HL-60 (cell line): ENCODE data around the gene CXCL16.

ENCODE experiments used
- DNase-seq, 2 experiments: peaks; one replicate each; pipeline ENCODE4 v3.0.0-alpha.2; 2010 to 2020; ENCODE audit warnings: low read depth in 1 of 2, low spot score in 1 of 2
- H3K27ac ChIP-seq: fragments of 250-450 bp; sonication (Bioruptor Pico); replicated peaks from 2 replicates; pipeline ENCODE4 v1.5.1; 2020; ENCODE audit warnings: mild to moderate bottlenecking, moderate library complexity
- H3K27me3 ChIP-seq: fragments of 250-450 bp; sonication (Bioruptor Pico); 2 replicates; pipeline ENCODE4 v1.5.1; 2021; ENCODE audit warnings: mild to moderate bottlenecking, moderate library complexity; ENCODE audit not compliant: insufficient read depth, poor library complexity, severe bottlenecking
- H3K4me3 ChIP-seq: replicated peaks from 2 replicates; pipeline ENCODE4 v1.5.1; 2011; ENCODE audit warnings: mild to moderate bottlenecking, control low read depth, low read length; ENCODE audit not compliant: insufficient read depth
- GABPA ChIP-seq: IDR thresholded peaks from 2 replicates; pipeline ENCODE4 v1.6.1; 2012; ENCODE audit warnings: low read depth
- POLR2AphosphoS5 ChIP-seq: IDR thresholded peaks from 2 replicates; pipeline ENCODE4 v1.6.1; 2012; ENCODE audit warnings: low read depth
- SPI1 ChIP-seq: IDR thresholded peaks from 2 replicates; pipeline ENCODE4 v1.6.1; 2012; ENCODE audit warnings: low read depth, mild to moderate bottlenecking, borderline replicate concordance
- TF ChIP-seq, protein P1 (sequence below): IDR thresholded peaks from one replicate; pipeline ENCODE4 v1.5.1; 2011; ENCODE audit warnings: low read length, control low read depth, inconsistent platforms; ENCODE audit not compliant: insufficient read depth
- TF ChIP-seq, protein P2 (sequence below): IDR thresholded peaks from 2 replicates; pipeline ENCODE4 v1.6.1; 2012; ENCODE audit warnings: low read depth; ENCODE audit not compliant: insufficient replicate concordance

The CXCL16 gene

DNA sequence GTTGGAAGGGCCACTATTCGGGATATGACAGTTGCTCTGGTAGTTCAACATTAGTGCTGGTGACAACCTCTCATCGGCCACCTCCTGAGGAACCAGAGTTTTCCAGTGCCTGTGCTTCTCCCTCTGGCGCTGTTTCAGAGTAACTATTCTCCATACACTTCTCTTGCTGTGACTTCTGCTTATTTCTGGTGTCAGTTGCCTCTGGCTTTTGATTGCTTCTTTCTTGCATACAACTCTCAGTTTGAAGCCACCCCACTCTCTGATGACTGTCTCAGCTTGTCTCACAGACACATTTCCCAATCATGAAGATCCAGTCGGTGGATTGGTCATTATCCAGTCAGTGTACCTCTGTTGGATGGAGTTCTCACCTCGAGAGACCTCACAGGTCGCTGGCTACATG lies 28.6 kb upstream of the CXCL16 start:
- Histone ChIP-seq H3K27ac (0 out of 2 replicates have a peak overlapping the region, but pooled peaks have one; percentile 18), H3K27me3 (no peaks in the 10 kb centered on the region), H3K4me3 (no peak overlapping the region)
- peak in 1 of 2 experiments; percentile 44 for DNase-seq
- TF ChIP-seq, protein P1, sequence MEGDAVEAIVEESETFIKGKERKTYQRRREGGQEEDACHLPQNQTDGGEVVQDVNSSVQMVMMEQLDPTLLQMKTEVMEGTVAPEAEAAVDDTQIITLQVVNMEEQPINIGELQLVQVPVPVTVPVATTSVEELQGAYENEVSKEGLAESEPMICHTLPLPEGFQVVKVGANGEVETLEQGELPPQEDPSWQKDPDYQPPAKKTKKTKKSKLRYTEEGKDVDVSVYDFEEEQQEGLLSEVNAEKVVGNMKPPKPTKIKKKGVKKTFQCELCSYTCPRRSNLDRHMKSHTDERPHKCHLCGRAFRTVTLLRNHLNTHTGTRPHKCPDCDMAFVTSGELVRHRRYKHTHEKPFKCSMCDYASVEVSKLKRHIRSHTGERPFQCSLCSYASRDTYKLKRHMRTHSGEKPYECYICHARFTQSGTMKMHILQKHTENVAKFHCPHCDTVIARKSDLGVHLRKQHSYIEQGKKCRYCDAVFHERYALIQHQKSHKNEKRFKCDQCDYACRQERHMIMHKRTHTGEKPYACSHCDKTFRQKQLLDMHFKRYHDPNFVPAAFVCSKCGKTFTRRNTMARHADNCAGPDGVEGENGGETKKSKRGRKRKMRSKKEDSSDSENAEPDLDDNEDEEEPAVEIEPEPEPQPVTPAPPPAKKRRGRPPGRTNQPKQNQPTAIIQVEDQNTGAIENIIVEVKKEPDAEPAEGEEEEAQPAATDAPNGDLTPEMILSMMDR: no peak
- peak; percentile 37; the same call in 1 of the 2 replicates for TF ChIP-seq SPI1

DNA sequence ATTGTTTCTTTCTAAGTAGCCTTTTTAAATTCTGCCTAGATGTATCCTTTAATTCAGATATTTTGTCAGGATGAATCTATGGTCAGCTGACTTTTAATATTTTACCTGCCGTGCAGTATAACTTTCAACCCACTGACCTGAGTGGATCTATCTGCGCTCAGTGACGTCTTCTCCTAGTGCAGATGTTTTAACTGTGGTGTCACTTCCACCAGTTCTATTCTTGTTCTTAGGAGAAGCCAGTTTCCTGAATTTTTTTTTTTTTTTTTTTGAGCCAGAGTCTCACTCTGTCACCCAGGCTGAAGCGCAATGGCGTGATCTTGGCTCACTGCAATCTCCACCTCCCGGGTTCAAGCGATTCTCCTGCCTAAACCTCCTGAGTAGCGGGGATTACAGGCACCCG lies 27.0 kb upstream of the CXCL16 start:
- TF ChIP-seq SPI1 (no peak), GABPA (no peak), POLR2AphosphoS5 (no peak)
- TF ChIP-seq, protein P2, sequence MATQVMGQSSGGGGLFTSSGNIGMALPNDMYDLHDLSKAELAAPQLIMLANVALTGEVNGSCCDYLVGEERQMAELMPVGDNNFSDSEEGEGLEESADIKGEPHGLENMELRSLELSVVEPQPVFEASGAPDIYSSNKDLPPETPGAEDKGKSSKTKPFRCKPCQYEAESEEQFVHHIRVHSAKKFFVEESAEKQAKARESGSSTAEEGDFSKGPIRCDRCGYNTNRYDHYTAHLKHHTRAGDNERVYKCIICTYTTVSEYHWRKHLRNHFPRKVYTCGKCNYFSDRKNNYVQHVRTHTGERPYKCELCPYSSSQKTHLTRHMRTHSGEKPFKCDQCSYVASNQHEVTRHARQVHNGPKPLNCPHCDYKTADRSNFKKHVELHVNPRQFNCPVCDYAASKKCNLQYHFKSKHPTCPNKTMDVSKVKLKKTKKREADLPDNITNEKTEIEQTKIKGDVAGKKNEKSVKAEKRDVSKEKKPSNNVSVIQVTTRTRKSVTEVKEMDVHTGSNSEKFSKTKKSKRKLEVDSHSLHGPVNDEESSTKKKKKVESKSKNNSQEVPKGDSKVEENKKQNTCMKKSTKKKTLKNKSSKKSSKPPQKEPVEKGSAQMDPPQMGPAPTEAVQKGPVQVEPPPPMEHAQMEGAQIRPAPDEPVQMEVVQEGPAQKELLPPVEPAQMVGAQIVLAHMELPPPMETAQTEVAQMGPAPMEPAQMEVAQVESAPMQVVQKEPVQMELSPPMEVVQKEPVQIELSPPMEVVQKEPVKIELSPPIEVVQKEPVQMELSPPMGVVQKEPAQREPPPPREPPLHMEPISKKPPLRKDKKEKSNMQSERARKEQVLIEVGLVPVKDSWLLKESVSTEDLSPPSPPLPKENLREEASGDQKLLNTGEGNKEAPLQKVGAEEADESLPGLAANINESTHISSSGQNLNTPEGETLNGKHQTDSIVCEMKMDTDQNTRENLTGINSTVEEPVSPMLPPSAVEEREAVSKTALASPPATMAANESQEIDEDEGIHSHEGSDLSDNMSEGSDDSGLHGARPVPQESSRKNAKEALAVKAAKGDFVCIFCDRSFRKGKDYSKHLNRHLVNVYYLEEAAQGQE: no peak
- TF ChIP-seq, protein P1: no peak
- peak overlapping the region; percentile 43 for H3K27ac ChIP-seq
- H3K4me3 ChIP-seq: no peak overlapping the region
- no peaks in the 10 kb centered on the region for H3K27me3 ChIP-seq
- DNase-seq: no peak

DNA sequence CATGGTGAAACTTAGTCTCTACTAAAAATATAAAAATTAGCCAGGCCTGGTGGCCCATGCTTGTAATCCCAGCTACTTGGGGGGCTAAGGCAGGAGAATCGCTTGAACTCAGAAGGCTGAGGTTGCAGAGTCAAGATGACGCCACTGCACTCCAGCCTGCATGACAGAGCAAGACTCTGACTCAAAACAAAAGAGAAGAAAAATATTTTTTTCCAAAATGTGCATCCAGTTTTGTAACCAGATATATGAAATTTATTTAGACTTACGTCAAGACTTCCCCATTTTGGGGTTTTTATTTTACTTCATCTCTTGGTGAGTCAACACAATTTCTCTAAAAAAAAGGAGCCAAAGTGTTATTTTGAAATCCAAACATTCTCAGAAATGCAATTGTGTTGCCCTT lies 26.5 kb upstream of the CXCL16 start:
- no peaks in the 10 kb centered on the region for H3K27me3 ChIP-seq

DNA sequence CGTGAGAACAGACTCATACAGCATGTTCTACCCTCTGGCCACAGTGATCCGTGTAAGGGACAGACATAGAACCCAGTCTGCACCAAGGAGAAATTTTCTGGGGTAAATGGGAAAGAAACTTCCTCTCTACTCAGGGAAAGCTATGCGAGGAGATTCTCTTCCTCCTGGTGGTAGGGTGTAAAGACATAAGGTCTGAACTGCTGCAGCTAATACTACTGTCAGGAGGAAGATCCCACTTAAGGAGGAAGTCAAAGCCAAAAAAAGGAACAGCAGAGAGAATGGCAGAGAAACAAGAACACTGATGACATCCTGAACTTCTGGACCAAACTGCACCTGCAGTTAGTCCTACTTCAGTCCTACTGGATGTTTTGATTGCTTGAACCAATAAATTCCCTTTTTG lies 24.9 kb upstream of the CXCL16 start:
- Histone ChIP-seq H3K27me3 (no peaks in the 10 kb centered on the region), H3K4me3 (no peak overlapping the region), H3K27ac (peak overlapping the region; percentile 62)
- peak; percentile 49 to 57 for DNase-seq
- TF ChIP-seq SPI1: peak; percentile 91
- TF ChIP-seq, protein P1: no peak
- TF ChIP-seq, protein P2: no peak

More for the DNA sequence above, 26.5 kb upstream of the CXCL16 start:
- Histone ChIP-seq H3K27ac (peak overlapping the region; percentile 43), H3K4me3 (no peak overlapping the region)
- peak in 1 of 2 experiments; percentile 28 for DNase-seq
- TF ChIP-seq POLR2AphosphoS5: no peak
- peak; percentile 59; the same call in 1 of the 2 replicates for TF ChIP-seq SPI1
